Muscle layer of colon (tissue), 2 donors: ENCODE results near the gene GRIK1.

Source experiments
- H3K27ac ChIP-seq: one replicate; pipeline ENCODE4 v1.7.0; 2013; ENCODE audit warnings: low read depth, mild to moderate bottlenecking, low read length, moderate library complexity
- H3K27me3 ChIP-seq, 2 donors: one replicate each; pipeline ENCODE4 v1.7.0; 2013; ENCODE audit warnings: low read length in 2 of 2, mild to moderate bottlenecking in 2 of 2; ENCODE audit not compliant: insufficient read depth in 2 of 2, control insufficient read depth in 1 of 2
- H3K36me3 ChIP-seq: one replicate; pipeline ENCODE4 v1.7.0; 2013; ENCODE audit warnings: mild to moderate bottlenecking, low read length; ENCODE audit not compliant: insufficient read depth
- H3K4me1 ChIP-seq: one replicate; pipeline ENCODE4 v1.7.0; 2013; ENCODE audit warnings: mild to moderate bottlenecking, low read length; ENCODE audit not compliant: insufficient read depth
- H3K4me3 ChIP-seq, 2 donors: one replicate each; pipeline ENCODE4 v1.7.0; 2013; ENCODE audit warnings: low read length in 2 of 2, low read depth in 1 of 2, mild to moderate bottlenecking in 1 of 2, moderate library complexity in 1 of 2
- H3K9ac ChIP-seq: one replicate; pipeline ENCODE4 v1.7.0; 2013; ENCODE audit warnings: low read length
- H3K9me3 ChIP-seq: one replicate; pipeline ENCODE4 v1.7.0; 2013; ENCODE audit warnings: mild to moderate bottlenecking, low read length
- donor health status: abdominal sarcoma.
- donor health status: Adenocarcinoma of cecum.

The GRIK1 gene

GRCh38 chr21:29775462-29775861 lies 164.3 kb downstream of the GRIK1 start:
- no peaks in the 10 kb centered on the region for H3K9me3 ChIP-seq
- no peaks in the 10 kb centered on the region for H3K36me3 ChIP-seq
- no peak overlapping the region for H3K4me3 ChIP-seq
- no peaks in the 10 kb centered on the region for H3K4me1 ChIP-seq
- no peak overlapping the region for H3K9ac ChIP-seq
- no peaks in the 10 kb centered on the region for H3K27me3 ChIP-seq
- H3K27ac ChIP-seq, result no peak overlapping the region

- Histone ChIP-seq H3K27me3 (no peaks in the 10 kb centered on the region), H3K36me3 (no peaks in the 10 kb centered on the region), H3K4me1 (no peaks in the 10 kb centered on the region), H3K9ac (no peak overlapping the region), H3K27ac (no peak overlapping the region), H3K9me3 (no peaks in the 10 kb centered on the region), H3K4me3 (no peak overlapping the region)
Observed at GRCh38 chr21:29771491-29772066, 168.2 kb downstream of the GRIK1 start.

GRCh38 chr21:29763674-29764073 lies 176.1 kb downstream of the GRIK1 start:
- no peaks in the 10 kb centered on the region for H3K9me3 ChIP-seq
- H3K27ac ChIP-seq, result no peak overlapping the region
- H3K9ac ChIP-seq, result no peak overlapping the region
- no peaks in the 10 kb centered on the region for H3K36me3 ChIP-seq
- H3K27me3 ChIP-seq, result no peaks in the 10 kb centered on the region
- H3K4me3 ChIP-seq, result no peak overlapping the region
- no peaks in the 10 kb centered on the region for H3K4me1 ChIP-seq

GRCh38 chr21:29762570-29763082 lies 177.2 kb downstream of the GRIK1 start:
- H3K4me3 ChIP-seq, result no peak overlapping the region
- no peaks in the 10 kb centered on the region for H3K9me3 ChIP-seq
- no peaks in the 10 kb centered on the region for H3K36me3 ChIP-seq
- H3K27me3 ChIP-seq, result no peaks in the 10 kb centered on the region
- no peak overlapping the region for H3K27ac ChIP-seq
- no peak overlapping the region for H3K9ac ChIP-seq
- H3K4me1 ChIP-seq, result no peaks in the 10 kb centered on the region

GRCh38 chr21:29753216-29753615 lies 186.6 kb downstream of the GRIK1 start:
- no peak overlapping the region for H3K4me3 ChIP-seq
- no peaks in the 10 kb centered on the region for H3K4me1 ChIP-seq
- no peak overlapping the region for H3K27ac ChIP-seq
- no peaks in the 10 kb centered on the region for H3K36me3 ChIP-seq
- no peak overlapping the region for H3K9ac ChIP-seq
- no peaks in the 10 kb centered on the region for H3K9me3 ChIP-seq
- no peaks in the 10 kb centered on the region for H3K27me3 ChIP-seq

- no peaks in the 10 kb centered on the region for H3K9me3 ChIP-seq
- no peaks in the 10 kb centered on the region for H3K4me1 ChIP-seq
- no peak overlapping the region for H3K4me3 ChIP-seq
- H3K36me3 ChIP-seq, result no peaks in the 10 kb centered on the region
- H3K9ac ChIP-seq, result no peak overlapping the region
- no peaks in the 10 kb centered on the region for H3K27me3 ChIP-seq
- H3K27ac ChIP-seq, result no peak overlapping the region
Observed at GRCh38 chr21:29751473-29752185, 188.2 kb downstream of the GRIK1 start.

GRCh38 chr21:29749957-29750356 lies 189.8 kb downstream of the GRIK1 start:
- no peak overlapping the region for H3K27ac ChIP-seq
- no peaks in the 10 kb centered on the region for H3K27me3 ChIP-seq
- no peak overlapping the region for H3K4me3 ChIP-seq
- H3K9me3 ChIP-seq, result no peaks in the 10 kb centered on the region
- H3K9ac ChIP-seq, result no peak overlapping the region
- H3K36me3 ChIP-seq, result no peaks in the 10 kb centered on the region
- no peaks in the 10 kb centered on the region for H3K4me1 ChIP-seq

- no peak overlapping the region for H3K4me3 ChIP-seq
- H3K27me3 ChIP-seq, result no peaks in the 10 kb centered on the region
- no peaks in the 10 kb centered on the region for H3K4me1 ChIP-seq
- H3K27ac ChIP-seq, result no peak overlapping the region
- H3K9me3 ChIP-seq, result no peaks in the 10 kb centered on the region
- no peak overlapping the region for H3K9ac ChIP-seq
- no peaks in the 10 kb centered on the region for H3K36me3 ChIP-seq
Observed at GRCh38 chr21:29749223-29749622, 190.6 kb downstream of the GRIK1 start.

- H3K9ac ChIP-seq, result no peak overlapping the region
- H3K27ac ChIP-seq, result no peak overlapping the region
- no peaks in the 10 kb centered on the region for H3K36me3 ChIP-seq
Observed at GRCh38 chr21:29748391-29749167, 191.2 kb downstream of the GRIK1 start.

GRCh38 chr21:29741761-29742160 lies 198.0 kb downstream of the GRIK1 start:
- Histone ChIP-seq H3K9me3 (no peaks in the 10 kb centered on the region), H3K27me3 (no peaks in the 10 kb centered on the region), H3K4me3 (no peak overlapping the region), H3K9ac (no peak overlapping the region), H3K4me1 (no peaks in the 10 kb centered on the region), H3K36me3 (no peaks in the 10 kb centered on the region), H3K27ac (no peak overlapping the region)

More at GRCh38 chr21:29748391-29749167, 191.2 kb downstream of the GRIK1 start:
- no peak overlapping the region for H3K4me3 ChIP-seq
- no peaks in the 10 kb centered on the region for H3K27me3 ChIP-seq
- no peaks in the 10 kb centered on the region for H3K4me1 ChIP-seq
- H3K9me3 ChIP-seq, result no peaks in the 10 kb centered on the region

GRCh38 chr21:29739176-29739575 lies 200.6 kb downstream of the GRIK1 start:
- no peak overlapping the region for H3K27ac ChIP-seq
- H3K4me1 ChIP-seq, result no peaks in the 10 kb centered on the region
- H3K27me3 ChIP-seq, result no peaks in the 10 kb centered on the region
- H3K9me3 ChIP-seq, result no peaks in the 10 kb centered on the region
- no peaks in the 10 kb centered on the region for H3K36me3 ChIP-seq
- H3K9ac ChIP-seq, result no peak overlapping the region
- H3K4me3 ChIP-seq, result no peak overlapping the region
